NCI-H128 (cell line): ENCODE measurements around the gene GAS7.
"Not testable (repeated sequence)": the region's sequence is repeated elsewhere in the genome, so short reads cannot be mapped to it uniquely, and the experiment has no call there.

Experiments used
- DNase-seq: peaks from one replicate; lab custom pipeline; 2025; ENCODE audit not compliant: unreplicated experiment; lab: John Stamatoyannopoulos, UW

The GAS7 gene

GRCh38 chr17:10031127-10031526 is 167.3 kb downstream of the GAS7 start:
- no peak for DNase-seq

- no peak for DNase-seq
These were observed 169.3 kb downstream of the GAS7 start for GRCh38 chr17:10029129-10029528.

- no peak for DNase-seq
These were observed 172.2 kb downstream of the GAS7 start for GRCh38 chr17:10025976-10026901.

GRCh38 chr17:10025224-10025623 is 173.2 kb downstream of the GAS7 start:
- DNase-seq = no peak

GRCh38 chr17:10022416-10022815 is 176.0 kb downstream of the GAS7 start:
- DNase-seq = no peak

GRCh38 chr17:10021272-10021984 is 177.0 kb downstream of the GAS7 start:
- no peak for DNase-seq

GRCh38 chr17:10019941-10020451 is 178.4 kb downstream of the GAS7 start:
- no peak for DNase-seq

GRCh38 chr17:10018461-10018891 is 179.9 kb downstream of the GAS7 start:
- DNase-seq = no peak

- not testable (repeated sequence) for DNase-seq
These were observed 181.3 kb downstream of the GAS7 start for GRCh38 chr17:10016958-10017570.

GRCh38 chr17:10013365-10014112 is 184.9 kb downstream of the GAS7 start:
- DNase-seq = no peak

GRCh38 chr17:10010752-10011151 is 187.7 kb downstream of the GAS7 start:
- DNase-seq = no peak

GRCh38 chr17:10003705-10004104 is 194.7 kb downstream of the GAS7 start:
- no peak for DNase-seq

GRCh38 chr17:10002567-10003360 is 195.6 kb downstream of the GAS7 start:
- not testable (repeated sequence) for DNase-seq

- no peak for DNase-seq
These were observed 197.0 kb downstream of the GAS7 start for GRCh38 chr17:10001306-10001873.

GRCh38 chr17:9999919-10000695 is 198.3 kb downstream of the GAS7 start:
- DNase-seq = no peak

- DNase-seq = no peak
These were observed 200.3 kb downstream of the GAS7 start for GRCh38 chr17:9998060-9998459.

GRCh38 chr17:9994761-9995160 is 203.6 kb downstream of the GAS7 start:
- DNase-seq = no peak

- no peak for DNase-seq
These were observed 206.6 kb downstream of the GAS7 start for GRCh38 chr17:9991796-9992195.

GRCh38 chr17:9991351-9991750 is 207.1 kb downstream of the GAS7 start:
- DNase-seq = no peak
